Panc1 (cell line): Measurements from ENCODE around the gene LRRC46. TPM values are rescaled to one million over a fixed set of nuclear protein-coding genes. Genes with fewer than 3 reads are reported as not detected.

Experiments
- ATAC-seq: fragments of 200-7000 bp; cut with Tn5 transposase; 2 replicates; pipeline ENCODE4 v1.9.1; 2020; ENCODE audit warnings: mild to moderate bottlenecking, moderate library complexity
- BruUV-seq: library from RNA; stranded (reverse); fragments of 400-500 nt; replicated peaks from 2 replicates; lab custom pipeline; 2021; lab: Mats Ljungman, UMichigan
- CTCF ChIA-PET: fragments of 300-600 bp; sonication (Branson Sonifier 250); formaldehyde crosslinking; loops from one replicate; lab custom pipeline; 2022; ENCODE audit warnings: antibody characterized with exemption; lab: Charles Lee
- POLR2A ChIA-PET: fragments of 300-600 bp; sonication (Branson Sonifier 250); formaldehyde crosslinking; loops from one replicate; lab custom pipeline; 2022; ENCODE audit warnings: antibody characterized with exemption; lab: Charles Lee
- DNase-seq: peaks from one replicate; pipeline ENCODE4 v3.0.0-alpha.2; 2010; ENCODE audit warnings: low read depth, low spot score
- H3K27ac ChIP-seq: 2 replicates; pipeline ENCODE4 v1.5.1; 2011; ENCODE audit warnings: mild to moderate bottlenecking, low read length, inconsistent platforms
- H3K27me3 ChIP-seq: fragments of 200-500 bp; sonication (Bioruptor generic); 2 replicates; pipeline ENCODE4 v1.6.0; 2014; ENCODE audit warnings: low read length, inconsistent platforms; ENCODE audit not compliant: control insufficient read depth, insufficient read depth
- H3K36me3 ChIP-seq: fragments of 200-500 bp; sonication (Bioruptor generic); 2 replicates; pipeline ENCODE4 v1.5.1; 2014; ENCODE audit warnings: inconsistent platforms, mild to moderate bottlenecking, low read length, moderate library complexity; ENCODE audit not compliant: control insufficient read depth, insufficient read depth
- H3K4me1 ChIP-seq: 2 replicates; pipeline ENCODE4 v1.5.1; 2011; ENCODE audit warnings: inconsistent platforms, mild to moderate bottlenecking, low read length, moderate library complexity; ENCODE audit not compliant: control insufficient read depth, insufficient read depth
- H3K4me3 ChIP-seq, 2 experiments: 2 replicates each; pipeline ENCODE4 v1.5.1; 2011 to 2012; ENCODE audit warnings: low read depth in 2 of 2, low read length in 2 of 2, mild to moderate bottlenecking in 2 of 2, inconsistent platforms in 1 of 2, moderate library complexity in 1 of 2
- H3K9me3 ChIP-seq: fragments of 200-500 bp; sonication (Bioruptor generic); 2 replicates; pipeline ENCODE4 v1.5.1; 2014; ENCODE audit warnings: low read depth, mild to moderate bottlenecking, inconsistent platforms, low read length, moderate library complexity; ENCODE audit not compliant: control insufficient read depth, insufficient read depth
- CTCF ChIP-seq: fragments of 450-650 bp; IDR thresholded peaks from 2 replicates; pipeline ENCODE4 v1.5.1; 2017; ENCODE audit warnings: mild to moderate bottlenecking
- POLR2AphosphoS5 ChIP-seq: IDR thresholded peaks from 2 replicates; pipeline ENCODE4 v1.6.1; 2012; ENCODE audit warnings: mild to moderate bottlenecking, low read depth, low read length, moderate library complexity
- REST ChIP-seq, 2 experiments: IDR thresholded peaks; 2 replicates each; pipeline ENCODE4 v1.6.1; 2011 to 2012; ENCODE audit warnings: low read depth in 2 of 2, control low read depth in 1 of 2, low read length in 1 of 2, mild to moderate bottlenecking in 1 of 2, moderate library complexity in 1 of 2; ENCODE audit not compliant: insufficient read depth in 1 of 2
- SIN3A ChIP-seq: IDR thresholded peaks from 2 replicates; pipeline ENCODE4 v1.6.1; 2012; ENCODE audit warnings: low read depth, mild to moderate bottlenecking, low read length, moderate library complexity, borderline replicate concordance; ENCODE audit not compliant: insufficient read depth
- TCF7L2 ChIP-seq: IDR thresholded peaks from 2 replicates; pipeline ENCODE4 v1.6.1; 2011; ENCODE audit warnings: mild to moderate bottlenecking, low read depth, low read length, inconsistent platforms
- in situ Hi-C: cut with HindIII; loops from 2 replicates; pipeline ENCODE4 v1.10.0; 2016; ENCODE audit warnings: low sequenced_read_pairs, low pct_unique_long_range_greater_than_20kb
- intact Hi-C: fragments of 100-400 bp; cut with micrococcal nuclease; formaldehyde crosslinking; loops from one replicate; pipeline ENCODE4 v1.10.0; 2022; ENCODE audit not compliant: unreplicated experiment
- total RNA-seq: library from RNA; stranded (reverse); gene quantifications from one replicate; pipeline ENCODE4 v1.2.1, GENCODE V29; 2021; ENCODE audit not compliant: unreplicated experiment

Gene LRRC46
- total RNA-seq, 1 experiment from 2014 or later = 1.9 TPM

GRCh38 chr17:47808036-47808829, 23.2 kb upstream of the LRRC46 start:
- ChIA-PET POLR2A (no interaction called here), CTCF (no interaction called here)
- DNase-seq = no peak
- no peak for TF ChIP-seq CTCF
- TF ChIP-seq REST (IDR thresholded peaks at IDR 0.05; ENCODE audit: insufficient read depth in 1 of 2, low read depth in 2 of 2, low read length in 1 of 2) = no peak
- no peak for TF ChIP-seq TCF7L2
- TF ChIP-seq POLR2AphosphoS5 = no peak
- TF ChIP-seq SIN3A = no peak
- peaks cover 6% of the 10 kb centered on the region; the same call in 1 of the 2 replicates for H3K4me1 ChIP-seq
- no peak overlapping the region for H3K27ac ChIP-seq
- no peaks in the 10 kb centered on the region for H3K36me3 ChIP-seq
- no peaks in the 10 kb centered on the region for H3K9me3 ChIP-seq
- intact Hi-C loops = no loop called here
- H3K27me3 ChIP-seq = no peaks in the 10 kb centered on the region
- H3K4me3 ChIP-seq = no peak overlapping the region
- in situ Hi-C loops = no loop called here
- BruUV-seq = no TSS peak
- ATAC-seq = no peak

DNA sequence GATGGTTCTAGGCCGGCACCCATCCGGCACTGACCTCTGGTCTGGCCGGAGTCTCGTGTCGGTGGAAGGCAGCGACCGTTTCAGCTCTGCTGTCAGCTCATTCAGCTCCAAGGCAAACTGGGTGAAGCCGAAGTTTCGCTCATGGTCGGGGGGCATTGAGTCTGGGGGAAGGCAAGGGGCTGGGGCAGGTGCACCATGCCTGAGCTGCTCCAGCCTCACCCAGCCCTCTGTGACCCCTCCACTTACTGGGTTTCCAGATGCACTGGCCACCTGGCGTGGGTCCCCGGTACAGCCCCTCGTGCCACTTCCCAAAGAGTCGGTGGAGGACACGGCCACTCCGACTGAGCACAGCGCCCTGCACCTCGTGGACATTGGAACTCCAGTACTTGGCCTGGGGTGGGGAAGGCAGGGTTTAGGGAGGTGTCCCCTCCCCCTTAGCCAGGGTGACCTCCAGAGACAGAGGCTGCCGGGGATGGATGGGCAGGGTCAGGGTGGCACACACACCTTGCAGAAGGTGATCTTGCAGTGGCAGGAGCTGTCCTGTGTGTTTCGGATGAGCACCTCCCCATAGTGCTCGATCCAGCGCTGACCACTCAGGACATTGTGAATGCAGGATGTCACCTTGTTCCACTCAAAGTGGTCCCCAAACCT, 22.5 kb upstream of the LRRC46 start:
- Histone ChIP-seq H3K4me1 (peaks cover 6% of the 10 kb centered on the region; the same call in 1 of the 2 replicates), H3K27ac (no peak overlapping the region), H3K27me3 (no peaks in the 10 kb centered on the region), H3K9me3 (no peaks in the 10 kb centered on the region), H3K36me3 (no peaks in the 10 kb centered on the region), H3K4me3 (no peak overlapping the region)
- POLR2A ChIA-PET = no interaction called here
- no peak for ATAC-seq
- CTCF ChIA-PET = no interaction called here
- in situ Hi-C loops (no loop called here), intact Hi-C loops (no loop called here)
- TF ChIP-seq SIN3A = no peak
- no peak for TF ChIP-seq CTCF
- TF ChIP-seq POLR2AphosphoS5 = no peak
- no peak for TF ChIP-seq REST (IDR thresholded peaks at IDR 0.05; ENCODE audit: insufficient read depth in 1 of 2, low read depth in 2 of 2, low read length in 1 of 2)
- no peak for TF ChIP-seq TCF7L2
- BruUV-seq = no TSS peak
- DNase-seq = no peak
